K562 (cell line): ENCODE results near the gene THAP8. TPM values are rescaled to one million over a fixed set of nuclear protein-coding genes. Genes with fewer than 3 reads are reported as not detected.

Source experiments
- ATAC-seq: fragments of 200-7000 bp; cut with Tn5 transposase; 3 replicates; pipeline ENCODE4 v1.9.1; 2020; ENCODE audit warnings: moderate library complexity
- BruUV-seq: library from RNA; stranded (reverse); fragments of 400-500 nt; replicated peaks from 2 replicates; lab custom pipeline; 2021; lab: Mats Ljungman, UMichigan
- CTCF ChIA-PET: fragments of 300-600 bp; formaldehyde crosslinking; extraction: SDS; loops from one replicate; lab custom pipeline; 2021; ENCODE audit warnings: low intra/inter-chr PET ratio; lab: Yijun Ruan, JAX
- POLR2A ChIA-PET: fragments of 300-600, 350-650 bp; sonication (Branson Sonifier 250); formaldehyde crosslinking; extraction: SDS; loops from one replicate; lab custom pipeline; 2021; ENCODE audit warnings: antibody characterized with exemption, inconsistent platforms; lab: Yijun Ruan, JAX
- DNase-seq, 4 experiments: peaks; one replicate each; pipeline versions ENCODE4 v3.0.0 to v3.0.0-alpha.2; 2011 to 2018; ENCODE audit warnings: low spot score in 3 of 4, mixed read lengths in 3 of 4; ENCODE audit errors: extremely low read depth in 1 of 4
- FAIRE-seq: peaks from 2 replicates; lab custom pipeline; 2011; peaks lifted over from hg19 to GRCh38; lab: Jason Lieb, UNC
- H2AFZ ChIP-seq: 2 replicates; pipeline ENCODE4 v1.6.0; 2011; ENCODE audit warnings: low read depth, low read length, control low read depth, inconsistent platforms
- H3K27ac ChIP-seq: fragments of 200-600 bp; 3 replicates; pipeline ENCODE4 v1.8.0; 2011; ENCODE audit warnings: low read depth, mild to moderate bottlenecking, control low read depth, inconsistent platforms, low read length, moderate library complexity, mixed read lengths; ENCODE audit errors: extremely low read depth
- H3K27me3 ChIP-seq, 2 experiments: fragments of 300-600 bp in 1 of 2; 2 replicates in 1 of 2; 3 replicates in 1 of 2; pipeline versions ENCODE4 v1.6.0 to v1.8.0; 2011; ENCODE audit warnings: inconsistent platforms in 2 of 2, low read length in 2 of 2, mild to moderate bottlenecking in 1 of 2, mixed read lengths in 1 of 2, moderate library complexity in 1 of 2; ENCODE audit not compliant: control insufficient read depth in 2 of 2, insufficient read depth in 2 of 2
- H3K36me3 ChIP-seq: fragments of 300-600 bp; 3 replicates; pipeline ENCODE4 v1.8.0; 2011; ENCODE audit warnings: mild to moderate bottlenecking, low read length, inconsistent platforms; ENCODE audit not compliant: control insufficient read depth, insufficient read depth
- H3K4me1 ChIP-seq, 2 experiments: fragments of 200-600 bp in 1 of 2; replicated peaks in 1 of 2; 2 replicates in 1 of 2; 3 replicates in 1 of 2; pipeline versions ENCODE4 v1.5.1 to v1.8.0; 2011; ENCODE audit warnings: inconsistent platforms in 2 of 2, low read length in 2 of 2, mild to moderate bottlenecking in 1 of 2, mixed read lengths in 1 of 2, moderate library complexity in 1 of 2; ENCODE audit not compliant: control insufficient read depth in 2 of 2, insufficient read depth in 2 of 2
- H3K4me2 ChIP-seq: 2 replicates; pipeline ENCODE4 v1.6.1; 2011; ENCODE audit warnings: low read length, control low read depth, inconsistent platforms, mixed read lengths; ENCODE audit not compliant: insufficient read depth
- H3K4me3 ChIP-seq: fragments of 200-600 bp; sonication (generic), shearing (Covaris generic); 2 replicates; pipeline ENCODE4 v1.5.1; 2016; ENCODE audit warnings: control low read depth, inconsistent platforms
- H3K79me2 ChIP-seq: fragments of 200-600 bp; 3 replicates; pipeline ENCODE4 v1.8.0; 2011; ENCODE audit warnings: low read length, inconsistent platforms; ENCODE audit not compliant: control insufficient read depth, insufficient read depth
- H3K9ac ChIP-seq, 2 experiments: 2 replicates each; pipeline versions ENCODE4 v1.6.0 to v1.6.1; 2011; ENCODE audit warnings: low read depth in 2 of 2, low read length in 2 of 2, control low read depth in 1 of 2, inconsistent platforms in 1 of 2, mild to moderate bottlenecking in 1 of 2, mixed read lengths in 1 of 2; ENCODE audit not compliant: insufficient read depth in 1 of 2
- H3K9me1 ChIP-seq: one replicate; pipeline ENCODE4 v1.6.0; 2011; ENCODE audit warnings: inconsistent platforms, mild to moderate bottlenecking, low read length, moderate library complexity; ENCODE audit not compliant: control insufficient read depth, insufficient read depth
- H3K9me3 ChIP-seq: replicated peaks from 2 replicates; pipeline ENCODE4 v1.5.1; 2011; ENCODE audit warnings: low read depth, low read length, inconsistent platforms; ENCODE audit not compliant: control insufficient read depth, insufficient read depth
- H4K20me1 ChIP-seq: replicated peaks from 2 replicates; pipeline ENCODE4 v1.6.1; 2011; ENCODE audit warnings: low read length, inconsistent platforms, mixed read lengths; ENCODE audit not compliant: control insufficient read depth, insufficient read depth
- POLR2G ChIP-seq: fragments of 200-400 bp; formaldehyde crosslinking; IDR thresholded peaks from 2 replicates; pipeline ENCODE4 v1.6.1; 2017; ENCODE audit warnings: low read depth, mild to moderate bottlenecking, antibody characterized with exemption, low read length, moderate library complexity
- SOX6 ChIP-seq: fragments of 450-650 bp; IDR thresholded peaks from 2 replicates; pipeline ENCODE4 v1.6.1; 2014; ENCODE audit warnings: mild to moderate bottlenecking
- ZBTB33 ChIP-seq: sonication (generic); formaldehyde crosslinking; IDR thresholded peaks from 2 replicates; pipeline ENCODE4 v1.8.1; 2023; ENCODE audit warnings: mild to moderate bottlenecking, missing genetic modification reagents
- WGBS: fragments of 100-300 bp; shearing (Covaris generic); methylation state at CpG from one replicate; pipeline ENCODE4 v1.1.6; 2016; ENCODE audit warnings: low coverage, mixed read lengths; ENCODE audit not compliant: insufficient coverage; ENCODE audit errors: missing lambda C conversion rate; 5-methylcytosine and 5-hydroxymethylcytosine counted together
- in situ Hi-C: fragments of 300-500 bp; cut with MboI; formaldehyde crosslinking; loops from 4 replicates; pipeline ENCODE4 v1.15.0; 2018; ENCODE audit warnings: inconsistent platforms, mixed read lengths
- intact Hi-C: fragments of 100-400 bp; cut with micrococcal nuclease; formaldehyde crosslinking; loops from 2 replicates; pipeline ENCODE4 v1.14.2; 2022
- polyA plus RNA-seq, 8 experiments: library from polyadenylated mRNA; depleted of rRNA in 4 of 8; stranded (reverse) in 5 of 8; unstranded in 3 of 8; fragments of >200 nt; fragmentation: Nextera tagmentation in 2 of 8; fragmentation: Illumina TruSeq in 1 of 8; extraction: Ambion mirVana in 2 of 8; extraction: Trizol in 1 of 8; gene quantifications; 2 replicates each; pipeline versions ENCODE4 v1.2.1 to v1.2.3, GENCODE V29; 2011 to 2014; ENCODE audit warnings: inconsistent platforms in 1 of 8, missing spikeins in 1 of 8
- total RNA-seq, 7 experiments: library from RNA; depleted of rRNA in 6 of 7; stranded (reverse); fragments of >200 nt in 6 of 7; fragmentation: Illumina TruSeq in 2 of 7; extraction: Trizol in 2 of 7; gene quantifications; 2 replicates each; pipeline versions ENCODE4 v1.2.1 to v1.2.3, GENCODE V29; 2011 to 2021; ENCODE audit warnings: low replicate concordance in 1 of 7

THAP8 gene
- total and polyA plus RNA-seq, 9 of the 15 experiments (the other 6 are each of a cell fraction or from before 2014, with no cell fraction given), result 0.11 to 2.0 (median 0.94) TPM

GRCh38 chr19:36032251-36033104 lies 21.6 kb downstream of the THAP8 start, which contains the start of gene CLIP3:
CLIP3 (minus strand) TSS chr19:36032873; CDS start chr19:36032357, 516 bp downstream.
- ATAC-seq (no peak), DNase-seq (peak in 2 of 4 experiments; percentile 39 to 44)
- Histone ChIP-seq H3K4me1 (peaks cover 19 to 29% of the 10 kb centered on the region in 2 experiments), H3K9me1 (peaks cover 3% of the 10 kb centered on the region), H3K4me2 (no peak within 1 kb of the TSS), H3K27me3 (no peaks in the 10 kb centered on the region), H3K4me3 (no peak within 1 kb of the TSS)
- intact Hi-C loops, result no loop called here
- CTCF ChIA-PET, result no interaction called here
- TF ChIP-seq ZBTB33 (CRISPR knock-in tag) (peak; percentile 48; the same call in 1 of the 2 replicates), SOX6 (no peak), POLR2G (0 out of 2 replicates have a peak, but pooled peaks have one; percentile 19)
- TF ChIP-seq, all 486 proteins: peak for 2
- POLR2A ChIA-PET, result no interaction called here
- Histone ChIP-seq H2AFZ (no peak within 1 kb of the TSS), H4K20me1 (no peaks in the 10 kb centered on the region), H3K36me3 (peaks cover 18% of the 10 kb centered on the region; the same call in 2 of the 3 replicates), H3K79me2 (no peaks in the 10 kb centered on the region), H3K9me3 (no peaks in the 10 kb centered on the region), H3K9ac (peak within 1 kb of the TSS in 1 of 2 experiments; percentile 45; a peak in 1 of 4 replicates), H3K27ac (no peak within 1 kb of the TSS)
- in situ Hi-C loops, result no loop called here
- BruUV-seq, result no TSS peak
- 84% methylated on average over 8 of the region's 51 CpGs for WGBS
- FAIRE-seq, result no peak
